Neural cell (in vitro differentiated cells): ENCODE data around the gene NIP7. TPM values are rescaled to one million over a fixed set of nuclear protein-coding genes. Genes with fewer than 3 reads are reported as not detected.

Experiments
- H2AFZ ChIP-seq: fragments of 200-600, 300-800 bp; sonication (generic), shearing (Covaris generic); 2 replicates; pipeline ENCODE4 v1.6.0; 2014; ENCODE audit warnings: low read depth, mild to moderate bottlenecking, antibody characterized with exemption, low read length, moderate library complexity
- H3F3A ChIP-seq: fragments of 200-600 bp; shearing (Covaris generic); 2 replicates; pipeline ENCODE4 v1.6.1; 2016; ENCODE audit warnings: mild to moderate bottlenecking, moderate library complexity, mixed read lengths, antibody characterized with exemption, low read length; ENCODE audit not compliant: insufficient read depth, poor library complexity, severe bottlenecking
- H3K27ac ChIP-seq: fragments of 200-600, 300-800 bp; sonication (generic), shearing (Covaris generic); 2 replicates; pipeline ENCODE4 v1.5.1; 2014; ENCODE audit warnings: mild to moderate bottlenecking, low read length, moderate library complexity
- H3K27me3 ChIP-seq: fragments of 300-800, 200-600 bp; sonication (generic), shearing (Covaris generic); 2 replicates; pipeline ENCODE4 v1.6.0; 2014; ENCODE audit warnings: mild to moderate bottlenecking, low read depth, low read length, moderate library complexity; ENCODE audit not compliant: insufficient read depth
- H3K36me3 ChIP-seq: fragments of 300-800, 200-600 bp; sonication (generic), shearing (Covaris generic); 2 replicates; pipeline ENCODE4 v1.5.1; 2014; ENCODE audit warnings: mild to moderate bottlenecking, antibody characterized with exemption, low read length, moderate library complexity; ENCODE audit not compliant: insufficient read depth
- H3K4me2 ChIP-seq: fragments of 300-800, 200-600 bp; sonication (generic), shearing (Covaris generic); 2 replicates; pipeline ENCODE4 v1.6.0; 2014; ENCODE audit warnings: mild to moderate bottlenecking, low read length
- H3K4me3 ChIP-seq: fragments of 300-800, 200-600 bp; sonication (generic), shearing (Covaris generic); 2 replicates; pipeline ENCODE4 v1.5.1; 2014; ENCODE audit warnings: mild to moderate bottlenecking, low read length, moderate library complexity
- H3K79me2 ChIP-seq: fragments of 200-600 bp; shearing (Covaris generic); replicated peaks from 2 replicates; pipeline ENCODE4 v1.6.0; 2014; ENCODE audit warnings: mild to moderate bottlenecking, low read length, moderate library complexity; ENCODE audit not compliant: insufficient read depth
- H3K9ac ChIP-seq: fragments of 300-800, 200-600 bp; sonication (generic), shearing (Covaris generic); 2 replicates; pipeline ENCODE4 v1.6.1; 2016; ENCODE audit warnings: mild to moderate bottlenecking, low read length, mixed read lengths
- H3K9me2 ChIP-seq: fragments of 200-600 bp; shearing (Covaris generic); 2 replicates; pipeline ENCODE4 v1.6.1; 2016; ENCODE audit warnings: mild to moderate bottlenecking, low read length, mixed read lengths; ENCODE audit not compliant: insufficient read depth
- H3K9me3 ChIP-seq: fragments of 200-600, 300-800 bp; sonication (generic), shearing (Covaris generic); 2 replicates; pipeline ENCODE4 v1.6.1; 2016; ENCODE audit warnings: mild to moderate bottlenecking, mixed run types, low read length, moderate library complexity, mixed read lengths
- H4K20me1 ChIP-seq: fragments of 200-600 bp; shearing (Covaris generic); 2 replicates; pipeline ENCODE4 v1.6.1; 2016; ENCODE audit warnings: mild to moderate bottlenecking, mixed run types; ENCODE audit not compliant: insufficient read depth
- EP300 ChIP-seq: fragments of 450-650 bp; conservative IDR thresholded peaks from 2 replicates; pipeline ENCODE4 v1.6.1; 2014; ENCODE audit warnings: antibody characterized with exemption, mild to moderate bottlenecking, moderate library complexity; ENCODE audit not compliant: poor library complexity, severe bottlenecking
- EZH2 ChIP-seq: fragments of 200-600, 300-800 bp; shearing (Covaris generic), sonication (generic); IDR thresholded peaks from 2 replicates; pipeline ENCODE4 v1.6.1; 2014; ENCODE audit warnings: antibody characterized with exemption, low read length, borderline replicate concordance, mild to moderate bottlenecking; ENCODE audit not compliant: insufficient read depth, poor library complexity, severe bottlenecking
- MXI1 ChIP-seq: fragments of 450-650 bp; conservative IDR thresholded peaks from 2 replicates; pipeline ENCODE4 v1.6.1; 2014; ENCODE audit warnings: antibody characterized with exemption, mild to moderate bottlenecking; ENCODE audit not compliant: poor library complexity, severe bottlenecking
- POLR2AphosphoS5 ChIP-seq: IDR thresholded peaks from 2 replicates; pipeline ENCODE4 v1.6.1; 2012
- RAD21 ChIP-seq: fragments of 450-650 bp; conservative IDR thresholded peaks from 2 replicates; pipeline ENCODE4 v1.6.1; 2014; ENCODE audit warnings: antibody characterized with exemption, mild to moderate bottlenecking, moderate library complexity
- REST ChIP-seq: IDR thresholded peaks from 2 replicates; pipeline ENCODE4 v1.6.1; 2012; ENCODE audit warnings: borderline replicate concordance
- SMC3 ChIP-seq: fragments of 450-650 bp; conservative IDR thresholded peaks from 2 replicates; pipeline ENCODE4 v1.6.1; 2014; ENCODE audit warnings: antibody characterized with exemption, mild to moderate bottlenecking, moderate library complexity; ENCODE audit not compliant: poor library complexity
- TAF1 ChIP-seq: IDR thresholded peaks from 2 replicates; pipeline ENCODE4 v1.6.1; 2012; ENCODE audit warnings: low read depth
- polyA plus RNA-seq: library from polyadenylated mRNA; depleted of rRNA; stranded (reverse); fragments of >200 nt; gene quantifications from 2 replicates; pipeline ENCODE4 v1.2.3, GENCODE V29; 2014

NIP7 gene
- polyA plus RNA-seq, 1 donor from 2014 or later, result 15.8 TPM

GRCh38 chr16:69346683-69347082 lies 7.1 kb downstream of the NIP7 start:
- Histone ChIP-seq H3K9ac (no peak overlapping the region), H3K27me3 (no peaks in the 10 kb centered on the region), H3K79me2 (no peaks in the 10 kb centered on the region), H3K36me3 (no peaks in the 10 kb centered on the region), H2AFZ (no peak overlapping the region), H3K9me2 (no peaks in the 10 kb centered on the region), H3K4me3 (no peak overlapping the region), H4K20me1 (no peaks in the 10 kb centered on the region), H3K27ac (no peak overlapping the region), H3F3A (no peaks in the 10 kb centered on the region), H3K9me3 (no peaks in the 10 kb centered on the region), H3K4me2 (no peak overlapping the region)
- TF ChIP-seq EZH2 (no peak), RAD21 (no peak), POLR2AphosphoS5 (no peak)

- Histone ChIP-seq H3K9ac (no peak overlapping the region), H3K4me3 (no peak overlapping the region), H3K27ac (no peak overlapping the region), H3K79me2 (no peaks in the 10 kb centered on the region), H3K27me3 (no peaks in the 10 kb centered on the region), H3F3A (no peaks in the 10 kb centered on the region), H3K9me2 (no peaks in the 10 kb centered on the region), H3K36me3 (no peaks in the 10 kb centered on the region), H3K9me3 (no peaks in the 10 kb centered on the region), H2AFZ (no peak overlapping the region), H4K20me1 (no peaks in the 10 kb centered on the region), H3K4me2 (no peak overlapping the region)
- TF ChIP-seq EZH2 (no peak), MXI1 (no peak), REST (no peak), RAD21 (no peak), TAF1 (no peak), EP300 (no peak), SMC3 (no peak)
Measured at GRCh38 chr16:69348222-69348621, 8.7 kb downstream of the NIP7 start.

- TF ChIP-seq REST (no peak), MXI1 (no peak), EZH2 (no peak)
- no peak overlapping the region for H3K4me2 ChIP-seq
Measured at GRCh38 chr16:69349536-69349935, 10.0 kb downstream of the NIP7 start.

More at GRCh38 chr16:69349536-69349935, 10.0 kb downstream of the NIP7 start:
- no peaks in the 10 kb centered on the region for H3K79me2 ChIP-seq
- H2AFZ ChIP-seq, result no peak overlapping the region
- H3K9me3 ChIP-seq, result no peaks in the 10 kb centered on the region
- H3K9me2 ChIP-seq, result no peaks in the 10 kb centered on the region
- H3K9ac ChIP-seq, result no peak overlapping the region
- H3F3A ChIP-seq, result no peaks in the 10 kb centered on the region
- no peaks in the 10 kb centered on the region for H3K36me3 ChIP-seq
- H3K4me3 ChIP-seq, result no peak overlapping the region
- no peaks in the 10 kb centered on the region for H3K27me3 ChIP-seq
- no peak overlapping the region for H3K27ac ChIP-seq
- no peaks in the 10 kb centered on the region for H4K20me1 ChIP-seq
